K562 (cell line): ENCODE results near the gene FBRS. TPM values are rescaled to one million over a fixed set of nuclear protein-coding genes. Genes with fewer than 3 reads are reported as not detected.
A peak's percentile ranks its signal among the peaks of the same experiment; 100 is the strongest.

ENCODE experiments used
- ASH1L ChIP-seq: fragments of 450-650 bp; IDR thresholded peaks from 2 replicates; pipeline ENCODE4 v1.6.1; 2018; ENCODE audit warnings: borderline replicate concordance, mild to moderate bottlenecking, low read depth; ENCODE audit not compliant: partially characterized antibody
- C11orf30 ChIP-seq: fragments of 450-650 bp; IDR thresholded peaks from 2 replicates; pipeline ENCODE4 v1.6.1; 2016; ENCODE audit warnings: low read depth, mild to moderate bottlenecking
- E2F4 ChIP-seq: sonication (generic); formaldehyde crosslinking; IDR thresholded peaks from 2 replicates; pipeline ENCODE4 v1.8.0; 2022; ENCODE audit warnings: mild to moderate bottlenecking, low read depth, missing genetic modification reagents
- FOXA1 ChIP-seq: fragments of 450-650 bp; IDR thresholded peaks from 2 replicates; pipeline ENCODE4 v1.6.1; 2016; ENCODE audit warnings: mild to moderate bottlenecking, borderline replicate concordance
- JUN ChIP-seq, 2 experiments: sonication (generic) in 1 of 2; formaldehyde crosslinking in 1 of 2; IDR thresholded peaks; 2 replicates each; pipeline versions ENCODE4 v1.6.1 to v1.8.0; 2012 to 2022; ENCODE audit warnings: borderline replicate concordance in 2 of 2, mild to moderate bottlenecking in 2 of 2, improper control_type of control experiment in 1 of 2, low read depth in 1 of 2, low read length in 1 of 2, missing genetic modification reagents in 1 of 2
- MTA1 ChIP-seq: fragments of 450-650 bp; IDR thresholded peaks from 2 replicates; pipeline ENCODE4 v1.6.1; 2017; ENCODE audit warnings: borderline replicate concordance
- PHF20 ChIP-seq: fragments of 450-650 bp; IDR thresholded peaks from 2 replicates; pipeline ENCODE4 v1.6.1; 2018; ENCODE audit not compliant: partially characterized antibody
- POLR3A ChIP-seq: IDR thresholded peaks from 2 replicates; pipeline ENCODE4 v1.6.1; 2011; ENCODE audit warnings: borderline replicate concordance, mild to moderate bottlenecking, moderate library complexity; ENCODE audit not compliant: insufficient read length, insufficient read depth; ENCODE audit errors: extremely low read depth
- PRDM10 ChIP-seq: fragments of 450-650 bp; IDR thresholded peaks from 2 replicates; pipeline ENCODE4 v1.6.1; 2018; ENCODE audit not compliant: partially characterized antibody
- RBM14 ChIP-seq: fragments of 200-400 bp; formaldehyde crosslinking; IDR thresholded peaks from 2 replicates; pipeline ENCODE4 v1.6.1; 2018; ENCODE audit warnings: low read depth, mild to moderate bottlenecking, low read length, moderate library complexity, borderline replicate concordance; ENCODE audit not compliant: insufficient read depth
- USF2 ChIP-seq: sonication (generic); formaldehyde crosslinking; IDR thresholded peaks from 2 replicates; pipeline ENCODE4 v1.5.0; 2020; ENCODE audit warnings: missing genetic modification reagents
- ZNF431 ChIP-seq: sonication (generic); formaldehyde crosslinking; IDR thresholded peaks from 2 replicates; pipeline ENCODE4 v1.8.0; 2022; ENCODE audit warnings: mild to moderate bottlenecking, missing genetic modification reagents
- polyA plus RNA-seq, 8 experiments: library from polyadenylated mRNA; depleted of rRNA in 4 of 8; stranded (reverse) in 5 of 8; unstranded in 3 of 8; fragments of >200 nt; fragmentation: Nextera tagmentation in 2 of 8; fragmentation: Illumina TruSeq in 1 of 8; extraction: Ambion mirVana in 2 of 8; extraction: Trizol in 1 of 8; gene quantifications; 2 replicates each; pipeline versions ENCODE4 v1.2.1 to v1.2.3, GENCODE V29; 2011 to 2014; ENCODE audit warnings: inconsistent platforms in 1 of 8, missing spikeins in 1 of 8
- total RNA-seq, 7 experiments: library from RNA; depleted of rRNA in 6 of 7; stranded (reverse); fragments of >200 nt in 6 of 7; fragmentation: Illumina TruSeq in 2 of 7; extraction: Trizol in 2 of 7; gene quantifications; 2 replicates each; pipeline versions ENCODE4 v1.2.1 to v1.2.3, GENCODE V29; 2011 to 2021; ENCODE audit warnings: low replicate concordance in 1 of 7
- TF ChIP-seq, protein P1 (sequence below): fragments of 450-650 bp; formaldehyde crosslinking; IDR thresholded peaks from 2 replicates; pipeline ENCODE4 v1.4.0; 2020; ENCODE audit warnings: mild to moderate bottlenecking, mixed read lengths
- TF ChIP-seq, protein P2 (sequence below): sonication (generic); IDR thresholded peaks from 2 replicates; pipeline ENCODE4 v1.6.1; 2016
- TF ChIP-seq, protein P3 (sequence below), 2 experiments: fragments of 450-650 bp in 1 of 2; sonication (generic) in 1 of 2; formaldehyde crosslinking in 1 of 2; IDR thresholded peaks in 1 of 2; conservative IDR thresholded peaks in 1 of 2; 2 replicates each; pipeline versions ENCODE4 v1.6.1 to v1.8.1; 2016 to 2023; ENCODE audit warnings: mild to moderate bottlenecking in 2 of 2, moderate library complexity in 2 of 2, inconsistent platforms in 1 of 2, missing genetic modification reagents in 1 of 2

The FBRS gene
- total and polyA plus RNA-seq, 9 of the 15 experiments (the other 6 are each of a cell fraction or from before 2014, with no cell fraction given): 0.32 to 59.5 (median 13.1) TPM

DNA sequence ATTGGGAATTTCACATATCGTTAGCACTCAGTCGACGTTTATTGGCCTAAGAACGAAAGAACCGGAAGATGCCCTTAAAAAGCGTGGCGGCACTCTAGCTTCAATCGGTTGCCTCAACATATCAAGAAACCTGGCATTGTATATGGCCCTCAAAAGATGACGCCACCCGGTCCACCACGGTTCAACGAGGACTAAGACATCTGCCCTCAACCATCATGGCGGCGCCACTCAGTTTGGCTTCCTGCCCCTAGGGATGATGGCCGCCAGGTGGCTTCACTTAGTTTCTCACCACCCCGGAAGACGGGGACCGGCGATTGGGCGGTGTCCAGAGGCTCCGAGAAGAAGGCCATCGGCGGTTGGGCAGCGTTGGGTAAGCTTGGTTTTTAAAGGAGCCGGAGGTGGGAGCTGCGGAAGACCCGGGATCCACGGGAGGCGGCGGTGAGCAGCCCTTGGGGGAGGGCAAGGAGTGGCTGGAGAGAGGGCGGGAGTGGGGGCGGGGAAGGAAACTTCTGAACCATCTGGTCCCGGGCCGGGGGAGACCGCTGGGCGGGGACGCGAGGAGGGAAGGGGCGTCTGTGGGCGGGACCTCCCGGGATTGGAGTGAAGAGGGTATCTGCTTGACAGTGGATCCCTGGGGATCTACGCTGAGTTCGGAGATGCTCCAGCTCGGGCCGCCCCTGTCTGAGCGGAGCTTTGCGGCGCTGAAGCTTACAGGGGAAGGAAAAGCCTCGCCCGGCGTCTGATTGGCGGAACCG lies 7.7 kb upstream of the FBRS start, which contains the start of gene PRR14 (continued):
- TF ChIP-seq USF2 (no peak), C11orf30 (no peak), RBM14 (no peak), PHF20 (peak; percentile 75), FOXA1 (no peak), POLR3A (no peak), E2F4 (no peak), ASH1L (peak; percentile 99), JUN (IDR thresholded peaks at IDR 0.05; ENCODE audit: borderline replicate concordance, low read depth, low read length) (peak; percentile 51; the same call in 1 of the 2 replicates), JUN (CRISPR knock-in tag; IDR thresholded peaks at IDR 0.05; ENCODE audit: borderline replicate concordance) (no peak), PRDM10 (peak; percentile 69), ZNF431 (CRISPR knock-in tag) (no peak), MTA1 (peak; percentile 90)
- TF ChIP-seq, protein P1, sequence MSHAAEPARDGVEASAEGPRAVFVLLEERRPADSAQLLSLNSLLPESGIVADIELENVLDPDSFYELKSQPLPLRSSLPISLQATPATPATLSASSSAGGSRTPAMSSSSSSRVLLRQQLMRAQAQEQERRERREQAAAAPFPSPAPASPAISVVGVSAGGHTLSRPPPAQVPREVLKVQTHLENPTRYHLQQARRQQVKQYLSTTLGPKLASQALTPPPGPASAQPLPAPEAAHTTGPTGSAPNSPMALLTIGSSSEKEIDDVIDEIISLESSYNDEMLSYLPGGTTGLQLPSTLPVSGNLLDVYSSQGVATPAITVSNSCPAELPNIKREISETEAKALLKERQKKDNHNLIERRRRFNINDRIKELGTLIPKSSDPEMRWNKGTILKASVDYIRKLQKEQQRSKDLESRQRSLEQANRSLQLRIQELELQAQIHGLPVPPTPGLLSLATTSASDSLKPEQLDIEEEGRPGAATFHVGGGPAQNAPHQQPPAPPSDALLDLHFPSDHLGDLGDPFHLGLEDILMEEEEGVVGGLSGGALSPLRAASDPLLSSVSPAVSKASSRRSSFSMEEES (CRISPR knock-in tag): no peak
- TF ChIP-seq, protein P2, sequence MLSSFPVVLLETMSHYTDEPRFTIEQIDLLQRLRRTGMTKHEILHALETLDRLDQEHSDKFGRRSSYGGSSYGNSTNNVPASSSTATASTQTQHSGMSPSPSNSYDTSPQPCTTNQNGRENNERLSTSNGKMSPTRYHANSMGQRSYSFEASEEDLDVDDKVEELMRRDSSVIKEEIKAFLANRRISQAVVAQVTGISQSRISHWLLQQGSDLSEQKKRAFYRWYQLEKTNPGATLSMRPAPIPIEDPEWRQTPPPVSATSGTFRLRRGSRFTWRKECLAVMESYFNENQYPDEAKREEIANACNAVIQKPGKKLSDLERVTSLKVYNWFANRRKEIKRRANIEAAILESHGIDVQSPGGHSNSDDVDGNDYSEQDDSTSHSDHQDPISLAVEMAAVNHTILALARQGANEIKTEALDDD: no peak
- TF ChIP-seq, protein P3, sequence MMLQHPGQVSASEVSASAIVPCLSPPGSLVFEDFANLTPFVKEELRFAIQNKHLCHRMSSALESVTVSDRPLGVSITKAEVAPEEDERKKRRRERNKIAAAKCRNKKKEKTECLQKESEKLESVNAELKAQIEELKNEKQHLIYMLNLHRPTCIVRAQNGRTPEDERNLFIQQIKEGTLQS (IDR thresholded peaks at IDR 0.05): peak; percentile 90
- TF ChIP-seq, protein P3 (CRISPR knock-in tag; conservative IDR thresholded peaks at IDR 0.05): no peak; the same call in 1 of the 2 replicates
